ENCODE data around the gene GAL3ST2. TPM values are rescaled to one million over a fixed set of nuclear protein-coding genes. Genes with fewer than 3 reads are reported as not detected.
A peak's percentile ranks its signal among the peaks of the same experiment; 100 is the strongest.
"Not testable (repeated sequence)": the region's sequence is repeated elsewhere in the genome, so short reads cannot be mapped to it uniquely, and the experiment has no call there.

GAL3ST2 gene
- total RNA-seq, 1 donor from 2014 or later, result not detected

- DNase-seq (ENCODE audit: low read depth in 2 of 2), result not testable (repeated sequence)
Observed at GRCh38 chr2:241791385-241791784, 14.8 kb downstream of the GAL3ST2 start.

- DNase-seq (ENCODE audit: low read depth in 2 of 2), result no peak
Observed at GRCh38 chr2:241793385-241793784, 16.8 kb downstream of the GAL3ST2 start.

GRCh38 chr2:241794250-241794823, 17.7 kb downstream of the GAL3ST2 start:
- DNase-seq (ENCODE audit: low read depth in 2 of 2), result no peak

GRCh38 chr2:241795021-241795999, 18.7 kb downstream of the GAL3ST2 start:
- no peak for DNase-seq (ENCODE audit: low read depth in 2 of 2)

GRCh38 chr2:241796209-241796608, 19.6 kb downstream of the GAL3ST2 start:
- DNase-seq (ENCODE audit: low read depth in 2 of 2), result no peak

- no peak for DNase-seq (ENCODE audit: low read depth in 2 of 2)
Observed at GRCh38 chr2:241796610-241797138, 20.1 kb downstream of the GAL3ST2 start.

- no peak for DNase-seq (ENCODE audit: low read depth in 2 of 2)
Observed at GRCh38 chr2:241797441-241798080, 20.9 kb downstream of the GAL3ST2 start.

- no peak for DNase-seq (ENCODE audit: low read depth in 2 of 2)
Observed at GRCh38 chr2:241798081-241798630, 21.5 kb downstream of the GAL3ST2 start.

- no peak for DNase-seq (ENCODE audit: low read depth in 2 of 2)
Observed at GRCh38 chr2:241798631-241799521, 22.3 kb downstream of the GAL3ST2 start.

GRCh38 chr2:241799522-241800197, 23.0 kb downstream of the GAL3ST2 start:
- no peak for DNase-seq (ENCODE audit: low read depth in 2 of 2)

- DNase-seq (ENCODE audit: low read depth in 2 of 2), result not testable (repeated sequence)
Observed at GRCh38 chr2:241800198-241800903, 23.7 kb downstream of the GAL3ST2 start.

- no peak for DNase-seq (ENCODE audit: low read depth in 2 of 2)
Observed at GRCh38 chr2:241801611-241802420, 25.2 kb downstream of the GAL3ST2 start.

GRCh38 chr2:241802421-241803318, 26.0 kb downstream of the GAL3ST2 start:
- no peak for DNase-seq (ENCODE audit: low read depth in 2 of 2)

GRCh38 chr2:241803387-241804325, 27.0 kb downstream of the GAL3ST2 start:
- DNase-seq (ENCODE audit: low read depth in 2 of 2), result peak in 1 of 2 donors; percentile 41

- DNase-seq (ENCODE audit: low read depth in 2 of 2), result no peak
Observed at GRCh38 chr2:241804326-241805229, 28.0 kb downstream of the GAL3ST2 start.

Measured in dermis microvascular lymphatic vessel endothelial cell (primary cell).